GM11168 (cell line): ENCODE results near the gene UHRF1.
"Not testable (repeated sequence)": the region's sequence is repeated elsewhere in the genome, so short reads cannot be mapped to it uniquely, and the experiment has no call there.

Experiments
- in situ Hi-C: fragments of 300-500 bp; cut with MboI; formaldehyde crosslinking; loops from one replicate; pipeline ENCODE4 v1.12.0; 2022; ENCODE audit warnings: low sequenced_read_pairs; ENCODE audit not compliant: unreplicated experiment

The UHRF1 gene

GRCh38 chr19:4969772-4970531 is 60.7 kb downstream of the UHRF1 start:
- in situ Hi-C loops: no loop called here

GRCh38 chr19:4970558-4971423 is 61.5 kb downstream of the UHRF1 start:
- in situ Hi-C loops: no loop called here

- in situ Hi-C loops: no loop called here
Observed at GRCh38 chr19:4971424-4971793, 62.1 kb downstream of the UHRF1 start.

- in situ Hi-C loops: no loop called here
Observed at GRCh38 chr19:4971816-4972495, 62.7 kb downstream of the UHRF1 start.

- in situ Hi-C loops: no loop called here
Observed at GRCh38 chr19:4972509-4973230, 63.4 kb downstream of the UHRF1 start.

GRCh38 chr19:4974880-4975469 is 65.7 kb downstream of the UHRF1 start:
- in situ Hi-C loops: no loop called here

GRCh38 chr19:4975601-4976000 is 66.3 kb downstream of the UHRF1 start:
- in situ Hi-C loops: not testable (repeated sequence)

- in situ Hi-C loops: no loop called here
Observed at GRCh38 chr19:4976401-4977298, 67.3 kb downstream of the UHRF1 start.

GRCh38 chr19:4977299-4978174 is 68.2 kb downstream of the UHRF1 start:
- in situ Hi-C loops: no loop called here

GRCh38 chr19:4979211-4979807 is 70.0 kb downstream of the UHRF1 start:
- in situ Hi-C loops: no loop called here

- in situ Hi-C loops: no loop called here
Observed at GRCh38 chr19:4980067-4980466, 70.8 kb downstream of the UHRF1 start.

GRCh38 chr19:4980838-4981680 is 71.8 kb downstream of the UHRF1 start:
- in situ Hi-C loops: no loop called here

GRCh38 chr19:4981681-4981958 is 72.3 kb downstream of the UHRF1 start:
- in situ Hi-C loops: no loop called here

- in situ Hi-C loops: no loop called here
Observed at GRCh38 chr19:4983346-4984105, 74.2 kb downstream of the UHRF1 start.

GRCh38 chr19:4984106-4984380 is 74.7 kb downstream of the UHRF1 start:
- in situ Hi-C loops: no loop called here

GRCh38 chr19:4984438-4984990 is 75.2 kb downstream of the UHRF1 start:
- in situ Hi-C loops: no loop called here
